PFSK-1 (cell line): ENCODE measurements around the gene ZNF710.

ENCODE experiments used
- POLR2AphosphoS5 ChIP-seq: IDR thresholded peaks from 2 replicates; pipeline ENCODE4 v1.6.1; 2012; ENCODE audit warnings: low read depth, mild to moderate bottlenecking, control low read depth, low read length, moderate library complexity
- TF ChIP-seq, protein P1 (sequence below), 2 experiments: IDR thresholded peaks; 2 replicates each; pipeline versions ENCODE4 v1.6.1 to v1.8.0; 2011 to 2012; ENCODE audit warnings: low read depth in 2 of 2, low read length in 2 of 2, control low read depth in 1 of 2, inconsistent platforms in 1 of 2, mild to moderate bottlenecking in 1 of 2, moderate library complexity in 1 of 2; ENCODE audit not compliant: insufficient read depth in 1 of 2

GRCh38 chr15:90006217-90007075 lies 5.3 kb downstream of the ZNF710 start:
- TF ChIP-seq POLR2AphosphoS5: no peak
- TF ChIP-seq, protein P1, sequence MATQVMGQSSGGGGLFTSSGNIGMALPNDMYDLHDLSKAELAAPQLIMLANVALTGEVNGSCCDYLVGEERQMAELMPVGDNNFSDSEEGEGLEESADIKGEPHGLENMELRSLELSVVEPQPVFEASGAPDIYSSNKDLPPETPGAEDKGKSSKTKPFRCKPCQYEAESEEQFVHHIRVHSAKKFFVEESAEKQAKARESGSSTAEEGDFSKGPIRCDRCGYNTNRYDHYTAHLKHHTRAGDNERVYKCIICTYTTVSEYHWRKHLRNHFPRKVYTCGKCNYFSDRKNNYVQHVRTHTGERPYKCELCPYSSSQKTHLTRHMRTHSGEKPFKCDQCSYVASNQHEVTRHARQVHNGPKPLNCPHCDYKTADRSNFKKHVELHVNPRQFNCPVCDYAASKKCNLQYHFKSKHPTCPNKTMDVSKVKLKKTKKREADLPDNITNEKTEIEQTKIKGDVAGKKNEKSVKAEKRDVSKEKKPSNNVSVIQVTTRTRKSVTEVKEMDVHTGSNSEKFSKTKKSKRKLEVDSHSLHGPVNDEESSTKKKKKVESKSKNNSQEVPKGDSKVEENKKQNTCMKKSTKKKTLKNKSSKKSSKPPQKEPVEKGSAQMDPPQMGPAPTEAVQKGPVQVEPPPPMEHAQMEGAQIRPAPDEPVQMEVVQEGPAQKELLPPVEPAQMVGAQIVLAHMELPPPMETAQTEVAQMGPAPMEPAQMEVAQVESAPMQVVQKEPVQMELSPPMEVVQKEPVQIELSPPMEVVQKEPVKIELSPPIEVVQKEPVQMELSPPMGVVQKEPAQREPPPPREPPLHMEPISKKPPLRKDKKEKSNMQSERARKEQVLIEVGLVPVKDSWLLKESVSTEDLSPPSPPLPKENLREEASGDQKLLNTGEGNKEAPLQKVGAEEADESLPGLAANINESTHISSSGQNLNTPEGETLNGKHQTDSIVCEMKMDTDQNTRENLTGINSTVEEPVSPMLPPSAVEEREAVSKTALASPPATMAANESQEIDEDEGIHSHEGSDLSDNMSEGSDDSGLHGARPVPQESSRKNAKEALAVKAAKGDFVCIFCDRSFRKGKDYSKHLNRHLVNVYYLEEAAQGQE (IDR thresholded peaks at IDR 0.05; ENCODE audit: insufficient read depth in 1 of 2, low read depth in 2 of 2, low read length in 2 of 2): no peak
